HUES6 (cell line): Measurements from ENCODE around the gene GRID2IP.

ENCODE experiments used
- H3K27ac ChIP-seq: 2 replicates; pipeline ENCODE4 v1.7.0; 2013; ENCODE audit warnings: low read depth, mild to moderate bottlenecking, low read length, inconsistent platforms
- H3K27me3 ChIP-seq: 2 replicates; pipeline ENCODE4 v1.6.1; 2013; ENCODE audit warnings: low read length; ENCODE audit not compliant: control insufficient read depth, insufficient read depth
- H3K36me3 ChIP-seq: 2 replicates; pipeline ENCODE4 v1.6.1; 2013; ENCODE audit warnings: low read length; ENCODE audit not compliant: control insufficient read depth, insufficient read depth
- H3K4me1 ChIP-seq: 2 replicates; pipeline ENCODE4 v1.6.1; 2013; ENCODE audit warnings: low read length; ENCODE audit not compliant: control insufficient read depth, insufficient read depth
- H3K4me3 ChIP-seq: 2 replicates; pipeline ENCODE4 v1.5.1; 2013; ENCODE audit warnings: low read depth, low read length
- H3K9ac ChIP-seq: one replicate; pipeline ENCODE4 v1.6.1; 2013; ENCODE audit warnings: mild to moderate bottlenecking, low read length
- H3K9me3 ChIP-seq: 2 replicates; pipeline ENCODE4 v1.6.1; 2013; ENCODE audit warnings: low read depth, low read length; ENCODE audit not compliant: control insufficient read depth, insufficient read depth

Gene GRID2IP

GRCh38 chr7:6559896-6560295 lies 8.6 kb upstream of the GRID2IP start:
- no peak overlapping the region for H3K27ac ChIP-seq
- no peaks in the 10 kb centered on the region for H3K9me3 ChIP-seq
- no peaks in the 10 kb centered on the region for H3K27me3 ChIP-seq
- H3K36me3 ChIP-seq, result no peaks in the 10 kb centered on the region
- H3K9ac ChIP-seq, result no peak overlapping the region
- peaks cover 4% of the 10 kb centered on the region; the same call in 1 of the 2 replicates for H3K4me1 ChIP-seq
- H3K4me3 ChIP-seq, result no peak overlapping the region

- no peaks in the 10 kb centered on the region for H3K27me3 ChIP-seq
- no peak overlapping the region for H3K27ac ChIP-seq
- no peak overlapping the region for H3K9ac ChIP-seq
- H3K4me1 ChIP-seq, result peaks cover 4% of the 10 kb centered on the region; the same call in 1 of the 2 replicates
- no peaks in the 10 kb centered on the region for H3K9me3 ChIP-seq
- H3K36me3 ChIP-seq, result no peaks in the 10 kb centered on the region
- no peak overlapping the region for H3K4me3 ChIP-seq
These were observed 7.6 kb upstream of the GRID2IP start for GRCh38 chr7:6558837-6559236.

- Histone ChIP-seq H3K27me3 (no peaks in the 10 kb centered on the region), H3K9me3 (no peaks in the 10 kb centered on the region), H3K27ac (no peak overlapping the region), H3K9ac (no peak overlapping the region), H3K4me1 (peaks cover 4% of the 10 kb centered on the region; the same call in 1 of the 2 replicates), H3K4me3 (no peak overlapping the region), H3K36me3 (no peaks in the 10 kb centered on the region)
These were observed 4.9 kb upstream of the GRID2IP start for GRCh38 chr7:6556196-6556595.

- Histone ChIP-seq H3K4me3 (no peak overlapping the region), H3K36me3 (no peaks in the 10 kb centered on the region), H3K4me1 (peaks cover 4% of the 10 kb centered on the region; the same call in 1 of the 2 replicates), H3K9ac (no peak overlapping the region), H3K9me3 (no peaks in the 10 kb centered on the region), H3K27me3 (no peaks in the 10 kb centered on the region), H3K27ac (no peak overlapping the region)
These were observed 3.6 kb upstream of the GRID2IP start for GRCh38 chr7:6554848-6555247.

- no peak overlapping the region for H3K9ac ChIP-seq
- no peaks in the 10 kb centered on the region for H3K36me3 ChIP-seq
- no peaks in the 10 kb centered on the region for H3K9me3 ChIP-seq
- H3K27ac ChIP-seq, result no peak overlapping the region
- no peaks in the 10 kb centered on the region for H3K27me3 ChIP-seq
- H3K4me3 ChIP-seq, result no peak overlapping the region
- H3K4me1 ChIP-seq, result no peaks in the 10 kb centered on the region
These were observed 2.3 kb upstream of the GRID2IP start for GRCh38 chr7:6553448-6554044.

GRCh38 chr7:6547400-6547799 lies 3.9 kb downstream of the GRID2IP start:
- H3K4me3 ChIP-seq, result no peak overlapping the region
- H3K27me3 ChIP-seq, result no peaks in the 10 kb centered on the region
- no peaks in the 10 kb centered on the region for H3K9me3 ChIP-seq
- no peak overlapping the region for H3K27ac ChIP-seq
- no peaks in the 10 kb centered on the region for H3K36me3 ChIP-seq
- no peak overlapping the region for H3K9ac ChIP-seq
- H3K4me1 ChIP-seq, result no peaks in the 10 kb centered on the region

- Histone ChIP-seq H3K9ac (no peak overlapping the region), H3K27ac (no peak overlapping the region), H3K27me3 (no peaks in the 10 kb centered on the region), H3K4me1 (no peaks in the 10 kb centered on the region), H3K4me3 (no peak overlapping the region), H3K9me3 (no peaks in the 10 kb centered on the region), H3K36me3 (no peaks in the 10 kb centered on the region)
These were observed 4.6 kb downstream of the GRID2IP start for GRCh38 chr7:6546498-6547251.

- Histone ChIP-seq H3K4me3 (no peak overlapping the region), H3K36me3 (no peaks in the 10 kb centered on the region), H3K4me1 (no peaks in the 10 kb centered on the region), H3K27me3 (no peaks in the 10 kb centered on the region), H3K9me3 (no peaks in the 10 kb centered on the region), H3K27ac (no peak overlapping the region), H3K9ac (no peak overlapping the region)
These were observed 5.7 kb downstream of the GRID2IP start for GRCh38 chr7:6545398-6546126.

- Histone ChIP-seq H3K4me3 (no peak overlapping the region), H3K9ac (no peak overlapping the region), H3K27me3 (no peaks in the 10 kb centered on the region), H3K4me1 (no peaks in the 10 kb centered on the region), H3K9me3 (no peaks in the 10 kb centered on the region), H3K36me3 (no peaks in the 10 kb centered on the region), H3K27ac (no peak overlapping the region)
These were observed 8.9 kb downstream of the GRID2IP start for GRCh38 chr7:6542368-6542767.

- Histone ChIP-seq H3K9ac (no peak overlapping the region), H3K4me1 (peaks cover 7% of the 10 kb centered on the region; the same call in 1 of the 2 replicates), H3K27me3 (peaks cover 44% of the 10 kb centered on the region), H3K9me3 (no peaks in the 10 kb centered on the region), H3K4me3 (peak overlapping the region; percentile 86), H3K36me3 (no peaks in the 10 kb centered on the region), H3K27ac (no peak overlapping the region)
These were observed 14.7 kb downstream of the GRID2IP start for GRCh38 chr7:6536262-6537260.
